NB4 (cell line): Measurements from ENCODE around the gene SPRYD7.

Experiments used
- DNase-seq: peaks from one replicate; pipeline ENCODE4 v3.0.0; 2010; ENCODE audit warnings: low read depth
- H3K4me3 ChIP-seq: one replicate; pipeline ENCODE4 v1.5.1; 2011; ENCODE audit warnings: mild to moderate bottlenecking, low read depth, low read length, moderate library complexity
- MYC ChIP-seq: IDR thresholded peaks from 2 replicates; pipeline ENCODE4 v1.6.1; 2011; ENCODE audit warnings: low read depth, low read length
- POLR2A ChIP-seq: IDR thresholded peaks from 2 replicates; pipeline ENCODE4 v1.6.1; 2011; ENCODE audit warnings: mild to moderate bottlenecking; ENCODE audit not compliant: insufficient read length; ENCODE audit errors: extremely low read depth
- TF ChIP-seq, protein P1 (sequence below): IDR thresholded peaks from 2 replicates; pipeline ENCODE4 v1.6.1; 2011; ENCODE audit warnings: low read depth, low read length
- TF ChIP-seq, protein P2 (sequence below): IDR thresholded peaks from one replicate; pipeline ENCODE4 v1.5.1; 2012; ENCODE audit warnings: low read depth, low read length

SPRYD7 gene

DNA sequence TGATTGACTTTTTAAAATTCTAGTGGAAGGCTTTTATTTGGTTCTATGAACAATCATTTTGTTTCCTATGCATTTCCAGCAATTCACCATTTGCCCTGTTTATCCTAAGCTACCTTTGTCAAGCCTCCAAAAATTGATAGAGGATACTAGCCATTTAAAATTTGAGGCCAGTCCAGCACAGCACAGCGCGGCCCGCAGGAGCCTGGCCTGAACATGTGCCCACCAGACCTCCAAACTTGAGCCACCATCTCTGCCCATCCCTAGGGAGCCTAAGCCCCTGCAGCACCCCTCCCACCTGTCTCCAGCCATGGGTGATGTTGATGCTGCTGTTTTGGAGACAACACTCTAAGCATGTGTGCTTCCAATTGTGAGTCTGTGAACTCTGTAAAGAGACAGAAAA is 57.5 kb downstream of the SPRYD7 start:
- no peak for DNase-seq
- H3K4me3 ChIP-seq, result no peak overlapping the region
- TF ChIP-seq, protein P1, sequence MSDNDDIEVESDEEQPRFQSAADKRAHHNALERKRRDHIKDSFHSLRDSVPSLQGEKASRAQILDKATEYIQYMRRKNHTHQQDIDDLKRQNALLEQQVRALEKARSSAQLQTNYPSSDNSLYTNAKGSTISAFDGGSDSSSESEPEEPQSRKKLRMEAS, result no peak
- TF ChIP-seq MYC, result no peak
- TF ChIP-seq POLR2A, result no peak
- TF ChIP-seq, protein P2, sequence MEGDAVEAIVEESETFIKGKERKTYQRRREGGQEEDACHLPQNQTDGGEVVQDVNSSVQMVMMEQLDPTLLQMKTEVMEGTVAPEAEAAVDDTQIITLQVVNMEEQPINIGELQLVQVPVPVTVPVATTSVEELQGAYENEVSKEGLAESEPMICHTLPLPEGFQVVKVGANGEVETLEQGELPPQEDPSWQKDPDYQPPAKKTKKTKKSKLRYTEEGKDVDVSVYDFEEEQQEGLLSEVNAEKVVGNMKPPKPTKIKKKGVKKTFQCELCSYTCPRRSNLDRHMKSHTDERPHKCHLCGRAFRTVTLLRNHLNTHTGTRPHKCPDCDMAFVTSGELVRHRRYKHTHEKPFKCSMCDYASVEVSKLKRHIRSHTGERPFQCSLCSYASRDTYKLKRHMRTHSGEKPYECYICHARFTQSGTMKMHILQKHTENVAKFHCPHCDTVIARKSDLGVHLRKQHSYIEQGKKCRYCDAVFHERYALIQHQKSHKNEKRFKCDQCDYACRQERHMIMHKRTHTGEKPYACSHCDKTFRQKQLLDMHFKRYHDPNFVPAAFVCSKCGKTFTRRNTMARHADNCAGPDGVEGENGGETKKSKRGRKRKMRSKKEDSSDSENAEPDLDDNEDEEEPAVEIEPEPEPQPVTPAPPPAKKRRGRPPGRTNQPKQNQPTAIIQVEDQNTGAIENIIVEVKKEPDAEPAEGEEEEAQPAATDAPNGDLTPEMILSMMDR, result no peak

DNA sequence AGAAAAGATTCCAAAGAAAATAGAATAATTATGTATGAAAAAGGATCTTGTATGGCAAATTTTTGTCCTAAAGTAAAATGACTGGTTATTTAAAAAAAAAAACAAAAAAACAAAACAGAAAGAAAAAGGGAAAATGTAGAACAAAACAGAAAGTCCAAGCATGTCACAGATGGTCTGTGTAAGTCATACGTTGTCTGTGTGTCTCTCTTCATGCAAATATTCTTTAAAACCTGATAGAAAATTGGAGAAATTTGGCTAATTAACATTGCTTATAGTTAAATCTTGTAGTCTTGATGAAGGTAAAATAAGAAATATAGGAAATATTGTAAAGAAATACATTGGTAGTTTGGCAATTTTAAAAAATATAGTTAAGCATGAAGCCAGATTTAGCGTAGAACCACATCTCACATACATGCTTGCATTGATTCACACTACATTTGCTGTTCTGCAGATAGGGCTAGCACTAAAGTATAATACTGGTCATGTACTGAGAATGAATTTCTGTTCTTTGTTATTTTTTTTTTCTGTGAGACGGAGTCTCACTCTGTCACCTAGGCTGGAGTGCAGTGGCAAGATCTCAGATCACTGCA is 58.4 kb downstream of the SPRYD7 start:
- TF ChIP-seq, protein P1, result no peak
- TF ChIP-seq, protein P2, result no peak
- TF ChIP-seq MYC (no peak), POLR2A (no peak)
- peak; percentile 32 for DNase-seq

DNA sequence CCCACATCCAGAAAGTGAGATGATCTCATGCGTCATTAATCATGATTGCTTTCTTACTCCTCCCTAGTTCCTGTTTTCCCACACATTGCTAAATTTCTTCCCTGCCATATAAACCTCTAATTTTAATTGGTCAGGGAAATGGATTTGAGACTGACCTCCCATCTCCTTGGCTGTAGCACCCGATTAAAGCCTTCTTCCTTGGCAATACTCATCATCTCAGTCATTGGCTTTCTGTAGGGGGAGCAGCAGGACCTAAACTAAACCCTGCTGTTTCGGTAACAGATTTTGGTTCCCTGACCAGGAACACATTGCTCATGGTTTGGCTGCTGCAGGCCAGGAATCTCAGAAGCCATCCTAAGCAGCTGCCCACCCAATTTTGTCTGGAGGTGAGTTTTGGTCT is 61.7 kb downstream of the SPRYD7 start:
- no peak overlapping the region for H3K4me3 ChIP-seq
- TF ChIP-seq, protein P1, result no peak
- TF ChIP-seq POLR2A (no peak), MYC (no peak)
- TF ChIP-seq, protein P2, result no peak
- DNase-seq, result no peak

More for the DNA sequence above, 58.4 kb downstream of the SPRYD7 start:
- no peak overlapping the region for H3K4me3 ChIP-seq

DNA sequence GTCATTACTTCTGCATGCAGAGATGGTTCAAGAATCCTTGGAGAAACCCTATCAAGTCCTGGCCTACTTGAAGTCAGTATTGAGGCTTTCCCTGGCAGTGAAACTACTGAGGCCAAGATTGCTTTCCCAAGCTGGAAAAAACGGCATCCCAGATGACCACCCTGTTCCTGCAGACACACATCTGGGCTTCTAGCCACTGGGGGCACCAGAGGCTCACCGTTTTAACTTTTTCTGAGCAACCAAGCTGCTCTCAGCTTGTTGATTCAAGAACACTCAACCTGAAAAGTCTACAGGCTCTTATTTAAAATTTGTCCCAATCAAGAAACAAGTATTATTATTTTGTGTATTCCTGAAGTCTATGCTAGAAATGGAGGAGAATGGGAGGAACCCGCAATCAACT is 66.6 kb downstream of the SPRYD7 start:
- no peak overlapping the region for H3K4me3 ChIP-seq
- peak; percentile 43 for DNase-seq
- TF ChIP-seq, protein P2, result peak; percentile 38
- TF ChIP-seq MYC, result no peak

DNA sequence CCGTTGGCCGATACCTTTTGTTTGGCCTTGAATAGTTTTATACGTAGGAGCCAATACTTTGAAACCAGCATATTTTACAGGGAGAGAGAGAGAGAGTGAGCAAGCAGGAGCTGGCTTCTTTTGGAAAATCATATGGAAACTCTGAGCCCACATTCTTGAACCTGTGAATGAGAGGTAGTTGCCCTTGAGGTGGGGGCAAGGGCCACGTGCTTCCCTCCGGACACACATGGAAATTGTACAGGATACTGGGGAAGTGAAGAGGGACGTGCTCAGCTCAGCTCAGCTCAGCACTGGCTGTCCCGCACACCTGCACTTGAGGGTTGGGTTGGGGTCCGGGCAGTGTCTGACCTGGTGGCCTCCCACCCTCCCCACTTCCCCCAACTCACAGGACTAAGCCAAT is 68.3 kb downstream of the SPRYD7 start:
- H3K4me3 ChIP-seq, result no peak overlapping the region
- TF ChIP-seq MYC, result no peak
- TF ChIP-seq POLR2A, result no peak
- TF ChIP-seq, protein P1, result no peak
- TF ChIP-seq, protein P2, result no peak
- no peak for DNase-seq

DNA sequence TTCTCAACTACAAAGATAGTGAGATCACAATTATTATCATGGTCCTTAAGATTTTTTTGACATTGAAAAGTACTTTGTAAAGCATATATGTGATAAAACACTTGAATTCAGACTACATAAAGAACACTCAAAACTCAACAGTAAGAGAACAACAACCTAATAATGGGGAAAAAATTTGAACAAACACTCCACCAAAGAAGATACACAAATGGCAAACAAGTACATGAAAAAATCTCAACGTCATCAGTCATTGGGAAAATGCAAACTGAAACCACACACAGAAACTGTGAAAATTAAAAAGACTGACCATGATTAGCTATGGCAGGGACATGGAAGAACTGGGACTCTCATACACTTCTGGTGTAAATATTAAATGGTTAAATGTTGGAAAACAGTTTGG is 70.9 kb downstream of the SPRYD7 start:
- no peak for DNase-seq
- TF ChIP-seq MYC (no peak), POLR2A (no peak)
- TF ChIP-seq, protein P1, result no peak
- TF ChIP-seq, protein P2, result no peak
- no peak overlapping the region for H3K4me3 ChIP-seq
